Astrocyte (in vitro differentiated cells and primary cell): ENCODE results near the gene DENND4B. TPM values are rescaled to one million over a fixed set of nuclear protein-coding genes. Genes with fewer than 3 reads are reported as not detected.
A peak's percentile ranks its signal among the peaks of the same experiment; 100 is the strongest.

Source experiments
- DNase-seq: peaks from one replicate; pipeline ENCODE4 v3.0.0-alpha.2; 2010; ENCODE audit warnings: low read depth
- FAIRE-seq: peaks from 2 replicates; lab custom pipeline; 2011; peaks lifted over from hg19 to GRCh38; lab: Jason Lieb, UNC
- H2AFZ ChIP-seq: 2 replicates; pipeline ENCODE4 v1.6.0; 2012; ENCODE audit warnings: low read depth, low read length, inconsistent platforms
- H3K27ac ChIP-seq: 2 replicates; pipeline ENCODE4 v1.5.1; 2011; ENCODE audit warnings: low read depth, low read length, inconsistent platforms
- H3K27me3 ChIP-seq: 2 replicates; pipeline ENCODE4 v1.6.0; 2011; ENCODE audit warnings: low read length, inconsistent platforms; ENCODE audit not compliant: insufficient read depth
- H3K36me3 ChIP-seq: 2 replicates; pipeline ENCODE4 v1.5.1; 2011; ENCODE audit warnings: low read length, inconsistent platforms; ENCODE audit not compliant: insufficient read depth
- H3K4me1 ChIP-seq: 2 replicates; pipeline ENCODE4 v1.5.1; 2011; ENCODE audit warnings: low read length, inconsistent platforms; ENCODE audit not compliant: insufficient read depth
- H3K4me2 ChIP-seq: 2 replicates; pipeline ENCODE4 v1.6.0; 2012; ENCODE audit warnings: low read length, inconsistent platforms
- H3K4me3 ChIP-seq: 2 replicates; pipeline ENCODE4 v1.5.1; 2011; ENCODE audit warnings: low read depth, mild to moderate bottlenecking, low read length, inconsistent platforms; ENCODE audit not compliant: insufficient read depth
- H3K79me2 ChIP-seq: 2 replicates; pipeline ENCODE4 v1.6.0; 2012; ENCODE audit warnings: mild to moderate bottlenecking, low read length, inconsistent platforms; ENCODE audit not compliant: insufficient read depth
- H3K9ac ChIP-seq: 2 replicates; pipeline ENCODE4 v1.6.0; 2012; ENCODE audit warnings: mild to moderate bottlenecking, low read length, inconsistent platforms
- H3K9me3 ChIP-seq: 2 replicates; pipeline ENCODE4 v1.5.1; 2012; ENCODE audit warnings: low read depth, mild to moderate bottlenecking, low read length, inconsistent platforms; ENCODE audit not compliant: insufficient read depth
- H4K20me1 ChIP-seq: 2 replicates; pipeline ENCODE4 v1.6.0; 2012; ENCODE audit warnings: low read length, inconsistent platforms; ENCODE audit not compliant: insufficient read depth
- H3K27ac Mint-ChIP-seq: one replicate; pipeline ENCODE4 v1.8.0; 2021; ENCODE audit warnings: mild to moderate bottlenecking, mixed read lengths; ENCODE audit not compliant: unreplicated experiment
- H3K27me3 Mint-ChIP-seq: one replicate; pipeline ENCODE4 v1.8.0; 2021; ENCODE audit warnings: low read depth, mixed read lengths; ENCODE audit not compliant: unreplicated experiment
- H3K36me3 Mint-ChIP-seq: one replicate; pipeline ENCODE4 v1.8.0; 2021; ENCODE audit warnings: low read depth, mixed read lengths; ENCODE audit not compliant: unreplicated experiment
- H3K4me1 Mint-ChIP-seq: one replicate; pipeline ENCODE4 v1.8.0; 2021; ENCODE audit warnings: low read depth, mixed read lengths; ENCODE audit not compliant: unreplicated experiment
- H3K4me3 Mint-ChIP-seq: one replicate; pipeline ENCODE4 v1.8.0; 2021; ENCODE audit warnings: mild to moderate bottlenecking, moderate library complexity, mixed read lengths; ENCODE audit not compliant: unreplicated experiment
- H3K9me3 Mint-ChIP-seq: one replicate; pipeline ENCODE4 v1.8.0; 2021; ENCODE audit warnings: mild to moderate bottlenecking, mixed read lengths; ENCODE audit not compliant: unreplicated experiment
- EZH2 ChIP-seq: IDR thresholded peaks from 2 replicates; pipeline ENCODE4 v1.6.1; 2012; ENCODE audit warnings: mild to moderate bottlenecking, low read length, inconsistent platforms; ENCODE audit not compliant: insufficient read depth
- total RNA-seq: library from RNA; stranded (reverse); gene quantifications from 2 replicates; pipeline ENCODE4 v1.2.1, GENCODE V29; 2021
- TF ChIP-seq, protein P1 (sequence below): IDR thresholded peaks from 2 replicates; pipeline ENCODE4 v1.5.1; 2011; ENCODE audit warnings: low read depth, mild to moderate bottlenecking, inconsistent platforms, low read length, moderate library complexity; ENCODE audit not compliant: insufficient read depth

The DENND4B gene
- total RNA-seq, 1 donor from 2014 or later = 31.3 TPM

DNA sequence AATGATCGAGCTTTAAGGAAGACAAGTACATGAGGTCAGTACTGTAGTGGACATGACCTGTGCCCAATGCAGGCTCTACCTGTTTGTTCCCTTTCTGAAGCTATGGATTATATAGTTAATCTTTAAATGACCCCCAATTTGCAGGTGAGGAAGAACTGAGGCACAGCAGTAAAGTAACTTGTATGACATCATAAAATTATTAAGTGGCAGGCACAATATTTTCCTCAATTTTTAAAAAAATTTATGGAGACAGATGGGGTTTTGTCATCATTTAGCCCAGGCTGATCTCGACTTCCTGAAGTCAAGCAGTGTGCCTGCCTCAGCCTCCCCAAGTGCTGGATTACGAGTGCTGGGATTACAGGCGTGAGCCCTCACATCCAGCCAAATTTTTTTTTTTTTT lies 20.1 kb downstream of the DENND4B start:
- Histone ChIP-seq H3K4me2 (no peak overlapping the region), H3K27ac (no peak overlapping the region), H3K4me3 (no peak overlapping the region), H2AFZ (no peak overlapping the region), H3K36me3 (peaks cover 2% of the 10 kb centered on the region), H3K9ac (no peak overlapping the region), H3K27me3 (no peaks in the 10 kb centered on the region), H3K9me3 (no peaks in the 10 kb centered on the region), H3K4me1 (peaks cover 17% of the 10 kb centered on the region), H3K79me2 (peaks cover 8% of the 10 kb centered on the region), H4K20me1 (peaks cover 8% of the 10 kb centered on the region)
- no peak for TF ChIP-seq EZH2
- TF ChIP-seq, protein P1, sequence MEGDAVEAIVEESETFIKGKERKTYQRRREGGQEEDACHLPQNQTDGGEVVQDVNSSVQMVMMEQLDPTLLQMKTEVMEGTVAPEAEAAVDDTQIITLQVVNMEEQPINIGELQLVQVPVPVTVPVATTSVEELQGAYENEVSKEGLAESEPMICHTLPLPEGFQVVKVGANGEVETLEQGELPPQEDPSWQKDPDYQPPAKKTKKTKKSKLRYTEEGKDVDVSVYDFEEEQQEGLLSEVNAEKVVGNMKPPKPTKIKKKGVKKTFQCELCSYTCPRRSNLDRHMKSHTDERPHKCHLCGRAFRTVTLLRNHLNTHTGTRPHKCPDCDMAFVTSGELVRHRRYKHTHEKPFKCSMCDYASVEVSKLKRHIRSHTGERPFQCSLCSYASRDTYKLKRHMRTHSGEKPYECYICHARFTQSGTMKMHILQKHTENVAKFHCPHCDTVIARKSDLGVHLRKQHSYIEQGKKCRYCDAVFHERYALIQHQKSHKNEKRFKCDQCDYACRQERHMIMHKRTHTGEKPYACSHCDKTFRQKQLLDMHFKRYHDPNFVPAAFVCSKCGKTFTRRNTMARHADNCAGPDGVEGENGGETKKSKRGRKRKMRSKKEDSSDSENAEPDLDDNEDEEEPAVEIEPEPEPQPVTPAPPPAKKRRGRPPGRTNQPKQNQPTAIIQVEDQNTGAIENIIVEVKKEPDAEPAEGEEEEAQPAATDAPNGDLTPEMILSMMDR = no peak
- DNase-seq (no peak), FAIRE-seq (no peak)
- peaks cover 5% of the 10 kb centered on the region for H3K36me3 Mint-ChIP-seq
- no peak overlapping the region for H3K27ac Mint-ChIP-seq
- H3K9me3 Mint-ChIP-seq = no peaks in the 10 kb centered on the region
- no peak overlapping the region for H3K4me3 Mint-ChIP-seq
- H3K4me1 Mint-ChIP-seq = peaks cover 1% of the 10 kb centered on the region
- no peaks in the 10 kb centered on the region for H3K27me3 Mint-ChIP-seq

DNA sequence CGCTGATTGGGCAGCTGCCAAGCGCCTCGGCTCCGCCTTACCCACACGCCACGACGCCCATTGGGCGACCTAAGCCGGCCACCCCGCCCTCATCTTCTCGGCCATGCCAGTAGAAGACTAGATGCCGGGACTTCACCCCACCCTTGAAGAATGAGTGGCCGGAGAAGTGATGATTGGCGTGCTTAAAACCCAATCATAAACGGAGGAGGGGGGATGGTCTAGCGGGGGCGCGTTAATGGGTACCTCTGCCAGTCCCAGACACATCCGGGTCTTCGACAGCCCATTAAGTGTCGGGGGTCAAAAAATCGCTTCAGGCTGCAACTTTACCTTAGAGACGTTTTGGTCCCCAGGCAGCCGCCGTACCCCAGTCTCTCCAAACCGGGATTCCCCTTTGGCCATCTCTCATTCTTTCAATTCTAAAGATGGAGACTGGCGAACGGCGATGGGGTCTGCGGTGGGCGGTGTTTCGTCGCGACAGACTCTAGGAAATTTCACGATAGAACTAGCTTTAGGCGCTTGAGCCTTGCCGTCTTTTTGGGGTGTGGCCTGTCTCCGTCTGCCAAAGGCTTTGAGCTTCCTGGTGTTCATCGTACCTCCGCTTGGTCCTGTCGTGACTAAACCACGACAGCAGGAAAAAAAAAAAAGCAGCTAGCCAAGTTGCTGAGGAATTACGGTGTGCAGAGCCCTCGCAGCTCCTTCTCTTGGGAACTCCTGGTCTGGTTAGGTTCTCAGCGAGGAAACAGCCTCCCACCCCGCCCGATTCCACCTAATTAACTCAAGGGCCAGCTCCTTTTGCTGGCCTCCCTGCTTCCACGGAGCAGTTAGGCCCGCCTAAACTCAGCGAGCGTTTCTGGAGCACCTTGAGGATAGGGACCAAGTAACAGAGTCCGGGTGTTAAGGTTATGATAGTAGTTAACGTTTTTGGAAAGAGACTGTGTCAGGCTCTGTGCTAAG lies 23.3 kb downstream of the DENND4B start, which contains the start of gene GATAD2B:
GATAD2B (minus strand) TSS at position 1 of the 954 bp plus-strand sequence. CDS start 94,625 bp downstream, outside the sequence.
- Mint-ChIP-seq H3K4me3 (peak within 1 kb of the TSS; percentile 95), H3K27ac (peak within 1 kb of the TSS; percentile 98), H3K4me1 (peaks cover 27% of the 10 kb centered on the region), H3K36me3 (no peaks in the 10 kb centered on the region), H3K9me3 (no peaks in the 10 kb centered on the region), H3K27me3 (no peaks in the 10 kb centered on the region)
- DNase-seq = peak; percentile 100
- H3K4me3 ChIP-seq = peak within 1 kb of the TSS; percentile 81
- no peaks in the 10 kb centered on the region for H3K36me3 ChIP-seq
- peaks cover 31% of the 10 kb centered on the region for H3K4me1 ChIP-seq
- TF ChIP-seq, protein P1 = no peak
- TF ChIP-seq EZH2 = no peak
- H3K27ac ChIP-seq = peak within 1 kb of the TSS; percentile 77
- H2AFZ ChIP-seq = peak within 1 kb of the TSS; percentile 85
- no peaks in the 10 kb centered on the region for H3K27me3 ChIP-seq
- H3K9ac ChIP-seq = peak within 1 kb of the TSS; percentile 85
- H3K79me2 ChIP-seq = peaks cover 39% of the 10 kb centered on the region
- FAIRE-seq = no peak
- no peaks in the 10 kb centered on the region for H3K9me3 ChIP-seq
- peaks cover 38% of the 10 kb centered on the region for H4K20me1 ChIP-seq
- H3K4me2 ChIP-seq = peak within 1 kb of the TSS; percentile 92
